A673 (cell line): ENCODE measurements around the gene CAVIN3.

Source experiments
- EZH2 ChIP-seq: fragments of 200-600 bp; sonication (generic); IDR thresholded peaks from 2 replicates; pipeline ENCODE4 v1.6.1; 2017; ENCODE audit warnings: borderline replicate concordance, low read depth, mild to moderate bottlenecking, mixed read lengths, antibody characterized with exemption, low read length; ENCODE audit not compliant: poor library complexity, severe bottlenecking
- TF ChIP-seq, protein P1 (sequence below): fragments of 300-800, 200-600 bp; sonication (generic); conservative IDR thresholded peaks from 2 replicates; pipeline ENCODE4 v1.5.1; 2017; ENCODE audit warnings: low read depth, mild to moderate bottlenecking, antibody characterized with exemption, low read length, moderate library complexity, mixed read lengths

DNA sequence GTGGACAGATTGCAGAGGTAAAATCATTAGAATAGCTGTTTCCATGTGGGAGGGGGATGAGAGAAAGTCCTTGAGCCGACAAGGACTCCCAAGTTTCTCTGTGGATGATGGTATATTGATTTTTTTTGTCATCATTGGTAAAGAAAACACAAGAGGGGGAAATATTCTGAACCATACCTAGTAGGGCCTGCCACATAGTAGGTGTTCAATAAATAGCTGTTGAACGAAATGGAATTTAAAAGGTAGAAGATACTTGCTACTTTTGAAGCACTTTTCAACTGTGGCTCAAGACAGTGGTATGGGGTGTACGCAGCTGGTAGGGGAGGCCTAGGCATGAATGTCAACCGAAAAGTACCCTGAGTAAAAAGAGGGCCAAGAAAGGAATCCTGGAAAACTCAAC lies 2.1 kb downstream of the CAVIN3 start:
- TF ChIP-seq, protein P1, sequence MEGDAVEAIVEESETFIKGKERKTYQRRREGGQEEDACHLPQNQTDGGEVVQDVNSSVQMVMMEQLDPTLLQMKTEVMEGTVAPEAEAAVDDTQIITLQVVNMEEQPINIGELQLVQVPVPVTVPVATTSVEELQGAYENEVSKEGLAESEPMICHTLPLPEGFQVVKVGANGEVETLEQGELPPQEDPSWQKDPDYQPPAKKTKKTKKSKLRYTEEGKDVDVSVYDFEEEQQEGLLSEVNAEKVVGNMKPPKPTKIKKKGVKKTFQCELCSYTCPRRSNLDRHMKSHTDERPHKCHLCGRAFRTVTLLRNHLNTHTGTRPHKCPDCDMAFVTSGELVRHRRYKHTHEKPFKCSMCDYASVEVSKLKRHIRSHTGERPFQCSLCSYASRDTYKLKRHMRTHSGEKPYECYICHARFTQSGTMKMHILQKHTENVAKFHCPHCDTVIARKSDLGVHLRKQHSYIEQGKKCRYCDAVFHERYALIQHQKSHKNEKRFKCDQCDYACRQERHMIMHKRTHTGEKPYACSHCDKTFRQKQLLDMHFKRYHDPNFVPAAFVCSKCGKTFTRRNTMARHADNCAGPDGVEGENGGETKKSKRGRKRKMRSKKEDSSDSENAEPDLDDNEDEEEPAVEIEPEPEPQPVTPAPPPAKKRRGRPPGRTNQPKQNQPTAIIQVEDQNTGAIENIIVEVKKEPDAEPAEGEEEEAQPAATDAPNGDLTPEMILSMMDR, result no peak
- TF ChIP-seq EZH2, result no peak
